Activated B cell treated with CpG ODN at 0.5 μM for 24 hours (primary cell): ENCODE data around the gene MED13. TPM values are rescaled to one million over a fixed set of nuclear protein-coding genes. Genes with fewer than 3 reads are reported as not detected.
A peak's percentile ranks its signal among the peaks of the same experiment; 100 is the strongest.
"Not testable (repeated sequence)": the region's sequence is repeated elsewhere in the genome, so short reads cannot be mapped to it uniquely, and the experiment has no call there.

ENCODE experiments used
- ATAC-seq: fragments of 200-7000 bp; cut with Tn5 transposase; one replicate; pipeline ENCODE4 v1.10.0; 2021; ENCODE audit warnings: low read depth, mild to moderate bottlenecking, moderate library complexity
- CTCF ChIA-PET: fragments of 350-600 bp; sonication (Branson Sonifier 250); formaldehyde crosslinking; loops from one replicate; lab custom pipeline; 2021; ENCODE audit warnings: antibody characterized with exemption; lab: Charles Lee
- POLR2A ChIA-PET: fragments of 350-600 bp; sonication (Branson Sonifier 250); formaldehyde crosslinking; loops from one replicate; lab custom pipeline; 2021; ENCODE audit warnings: antibody characterized with exemption; lab: Charles Lee
- DNase-seq: peaks from one replicate; pipeline ENCODE4 v3.0.0; 2022
- H3K27ac Mint-ChIP-seq: one replicate; pipeline ENCODE4 v1.8.0; 2020; ENCODE audit warnings: mixed read lengths
- H3K27me3 Mint-ChIP-seq: one replicate; pipeline ENCODE4 v1.8.0; 2021; ENCODE audit warnings: mixed read lengths
- H3K36me3 Mint-ChIP-seq: one replicate; pipeline ENCODE4 v1.8.0; 2021; ENCODE audit warnings: low read depth, mixed read lengths
- H3K4me1 Mint-ChIP-seq: one replicate; pipeline ENCODE4 v1.8.0; 2021; ENCODE audit warnings: mixed read lengths
- H3K4me3 Mint-ChIP-seq: one replicate; pipeline ENCODE4 v1.8.0; 2020; ENCODE audit warnings: mild to moderate bottlenecking, mixed read lengths
- H3K9me3 Mint-ChIP-seq: one replicate; pipeline ENCODE4 v1.8.0; 2020; ENCODE audit warnings: mixed read lengths
- intact Hi-C: fragments of 100-400 bp; cut with micrococcal nuclease; formaldehyde crosslinking; loops from one replicate; pipeline ENCODE4 v1.15.1; 2024
- total RNA-seq: library from RNA; stranded (reverse); gene quantifications from 2 replicates; pipeline ENCODE4 v1.2.3, GENCODE V29; 2022
- TF ChIP-seq, protein P1 (sequence below): fragments of 200-600 bp; IDR thresholded peaks from one replicate; pipeline ENCODE4 v1.8.0; 2022; ENCODE audit warnings: antibody characterized with exemption, mild to moderate bottlenecking

MED13 gene
- total RNA-seq, 1 donor from 2014 or later = 101 TPM

DNA sequence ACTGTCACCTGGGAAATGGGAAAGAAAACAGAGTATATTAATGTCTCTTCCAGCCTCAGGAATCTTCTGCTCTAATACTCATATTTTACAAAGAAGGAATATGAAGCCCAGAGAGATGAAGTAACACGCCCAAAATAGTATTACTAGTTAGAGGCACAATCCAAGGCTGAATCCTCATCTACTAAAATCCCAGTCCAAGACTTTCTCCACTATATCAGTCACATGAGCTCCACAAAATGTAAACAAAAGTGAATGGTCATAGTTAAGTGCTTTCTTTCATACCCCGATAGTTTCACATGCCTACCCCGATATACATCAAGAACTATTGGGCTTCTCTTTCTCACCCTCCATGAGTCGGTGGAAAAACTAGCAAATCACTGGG is 138.3 kb downstream of the MED13 start:
- POLR2A ChIA-PET = interaction anchor here (0.8 kb wide), 1 partner anchor 64 kb away, joined by 3 read pairs; no protein-coding TSS in a partner anchor
- intact Hi-C loops = loop anchor here (1.0 kb wide), 1 partner anchor 138 kb away; the partner anchor contains the start of gene MED13
- CTCF ChIA-PET = no interaction called here
- H3K27ac Mint-ChIP-seq = peak overlapping the region; percentile 93
- ATAC-seq (no peak), DNase-seq (no peak)
- peaks cover 17% of the 10 kb centered on the region for H3K4me1 Mint-ChIP-seq
- H3K4me3 Mint-ChIP-seq = peak overlapping the region; percentile 90
- H3K9me3 Mint-ChIP-seq = no peaks in the 10 kb centered on the region
- peaks cover 35% of the 10 kb centered on the region for H3K36me3 Mint-ChIP-seq
- H3K27me3 Mint-ChIP-seq = no peaks in the 10 kb centered on the region
- TF ChIP-seq, protein P1, sequence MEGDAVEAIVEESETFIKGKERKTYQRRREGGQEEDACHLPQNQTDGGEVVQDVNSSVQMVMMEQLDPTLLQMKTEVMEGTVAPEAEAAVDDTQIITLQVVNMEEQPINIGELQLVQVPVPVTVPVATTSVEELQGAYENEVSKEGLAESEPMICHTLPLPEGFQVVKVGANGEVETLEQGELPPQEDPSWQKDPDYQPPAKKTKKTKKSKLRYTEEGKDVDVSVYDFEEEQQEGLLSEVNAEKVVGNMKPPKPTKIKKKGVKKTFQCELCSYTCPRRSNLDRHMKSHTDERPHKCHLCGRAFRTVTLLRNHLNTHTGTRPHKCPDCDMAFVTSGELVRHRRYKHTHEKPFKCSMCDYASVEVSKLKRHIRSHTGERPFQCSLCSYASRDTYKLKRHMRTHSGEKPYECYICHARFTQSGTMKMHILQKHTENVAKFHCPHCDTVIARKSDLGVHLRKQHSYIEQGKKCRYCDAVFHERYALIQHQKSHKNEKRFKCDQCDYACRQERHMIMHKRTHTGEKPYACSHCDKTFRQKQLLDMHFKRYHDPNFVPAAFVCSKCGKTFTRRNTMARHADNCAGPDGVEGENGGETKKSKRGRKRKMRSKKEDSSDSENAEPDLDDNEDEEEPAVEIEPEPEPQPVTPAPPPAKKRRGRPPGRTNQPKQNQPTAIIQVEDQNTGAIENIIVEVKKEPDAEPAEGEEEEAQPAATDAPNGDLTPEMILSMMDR = no peak

DNA sequence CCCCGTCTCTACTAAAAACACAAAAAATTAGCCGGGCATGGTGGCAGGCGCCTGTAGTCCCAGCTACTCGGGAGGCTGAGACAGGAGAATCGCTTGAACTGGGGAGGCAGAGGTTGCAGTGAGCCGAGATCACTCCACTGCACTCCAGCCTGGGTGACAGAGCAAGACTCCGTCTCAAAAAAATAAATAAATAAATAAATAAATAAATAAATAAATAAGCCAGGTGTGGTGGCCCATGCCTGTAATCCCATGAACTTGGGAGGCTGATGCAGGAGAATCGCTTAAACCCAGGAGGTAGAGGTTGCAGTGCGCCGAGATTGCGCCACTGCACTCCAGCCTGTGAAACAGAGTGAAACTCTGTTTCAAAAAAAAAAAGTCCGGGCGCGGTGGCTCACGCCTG is 149.9 kb downstream of the MED13 start:
- CTCF ChIA-PET, H3K9me3 Mint-ChIP-seq: not testable (repeated sequence)

DNA sequence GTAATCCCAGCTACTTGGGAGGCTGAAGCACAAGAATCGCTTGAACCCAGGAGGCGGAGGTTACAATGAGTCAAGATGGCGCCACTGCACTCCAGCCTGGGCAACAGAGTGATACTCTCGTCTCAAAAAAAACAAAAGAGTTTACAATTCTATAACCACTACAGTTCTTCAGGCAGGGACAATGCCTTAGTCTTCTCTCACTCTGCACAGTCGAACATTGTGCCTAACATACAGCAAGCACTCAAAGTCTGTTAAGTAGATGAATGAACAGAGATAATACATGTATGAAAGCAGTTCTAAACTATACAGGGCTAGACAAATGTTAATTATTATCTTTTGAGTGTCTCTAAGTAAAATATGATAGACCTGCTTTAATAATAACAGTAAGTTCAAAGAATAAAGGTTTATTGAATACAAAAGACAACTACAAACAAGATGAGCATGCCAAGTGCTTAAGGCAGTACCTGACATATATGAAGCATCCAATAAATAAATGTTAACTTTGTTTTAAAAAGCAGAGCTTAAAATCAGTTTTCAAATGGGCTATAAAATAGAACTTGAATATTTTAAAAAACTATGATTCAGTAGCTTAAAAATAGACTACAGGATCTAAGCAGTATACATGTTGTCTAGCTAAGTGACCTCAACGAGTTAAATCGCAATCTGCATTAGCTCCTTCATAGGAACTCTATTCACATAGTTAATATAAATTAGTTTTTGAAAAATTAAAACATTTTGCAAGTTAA is 156.6 kb downstream of the MED13 start:
- POLR2A ChIA-PET = no interaction called here
- Mint-ChIP-seq H3K36me3 (peaks cover 48% of the 10 kb centered on the region), H3K9me3 (no peaks in the 10 kb centered on the region), H3K4me3 (no peak overlapping the region), H3K27ac (no peak overlapping the region), H3K4me1 (peaks cover 8% of the 10 kb centered on the region), H3K27me3 (no peaks in the 10 kb centered on the region)
- TF ChIP-seq, protein P1 = no peak
- DNase-seq (no peak), ATAC-seq (no peak)
- intact Hi-C loops = no loop called here
- CTCF ChIA-PET = no interaction called here

More for the DNA sequence above, 149.9 kb downstream of the MED13 start:
- H3K27ac Mint-ChIP-seq, POLR2A ChIA-PET, H3K27me3 Mint-ChIP-seq, ATAC-seq, H3K4me1 Mint-ChIP-seq, DNase-seq, H3K4me3 Mint-ChIP-seq, intact Hi-C loops: not testable (repeated sequence)
- peaks cover 65% of the 10 kb centered on the region for H3K36me3 Mint-ChIP-seq

DNA sequence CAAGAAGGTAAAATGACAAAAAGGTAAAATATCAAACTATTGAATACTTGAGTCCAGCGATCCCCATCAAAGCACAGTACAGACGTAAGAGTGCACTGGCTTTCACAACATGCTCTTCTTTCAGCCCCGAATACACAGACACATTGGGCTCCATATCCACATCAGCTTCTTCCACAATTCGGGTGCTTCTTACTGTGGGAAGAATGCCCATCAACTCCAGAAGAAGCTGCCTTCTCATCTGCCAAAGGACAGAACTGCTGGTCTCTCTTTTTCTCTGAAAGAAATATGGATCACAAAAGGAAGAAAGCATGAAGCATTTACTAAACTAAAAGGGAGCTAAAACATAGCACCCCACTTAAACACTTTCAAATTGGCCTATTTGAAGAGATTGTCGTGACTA is 157.7 kb downstream of the MED13 start:
- no peak overlapping the region for H3K4me3 Mint-ChIP-seq
- TF ChIP-seq, protein P1 = no peak
- peaks cover 9% of the 10 kb centered on the region for H3K4me1 Mint-ChIP-seq
- DNase-seq (no peak), ATAC-seq (no peak)
- intact Hi-C loops = no loop called here
- CTCF ChIA-PET = no interaction called here
- H3K27me3 Mint-ChIP-seq = no peaks in the 10 kb centered on the region
- H3K9me3 Mint-ChIP-seq = no peaks in the 10 kb centered on the region
- no peak overlapping the region for H3K27ac Mint-ChIP-seq
- POLR2A ChIA-PET = interaction anchor here (0.6 kb wide), 1 partner anchor 1815 kb away, joined by 3 read pairs; no protein-coding TSS in a partner anchor
- H3K36me3 Mint-ChIP-seq = peaks cover 52% of the 10 kb centered on the region

DNA sequence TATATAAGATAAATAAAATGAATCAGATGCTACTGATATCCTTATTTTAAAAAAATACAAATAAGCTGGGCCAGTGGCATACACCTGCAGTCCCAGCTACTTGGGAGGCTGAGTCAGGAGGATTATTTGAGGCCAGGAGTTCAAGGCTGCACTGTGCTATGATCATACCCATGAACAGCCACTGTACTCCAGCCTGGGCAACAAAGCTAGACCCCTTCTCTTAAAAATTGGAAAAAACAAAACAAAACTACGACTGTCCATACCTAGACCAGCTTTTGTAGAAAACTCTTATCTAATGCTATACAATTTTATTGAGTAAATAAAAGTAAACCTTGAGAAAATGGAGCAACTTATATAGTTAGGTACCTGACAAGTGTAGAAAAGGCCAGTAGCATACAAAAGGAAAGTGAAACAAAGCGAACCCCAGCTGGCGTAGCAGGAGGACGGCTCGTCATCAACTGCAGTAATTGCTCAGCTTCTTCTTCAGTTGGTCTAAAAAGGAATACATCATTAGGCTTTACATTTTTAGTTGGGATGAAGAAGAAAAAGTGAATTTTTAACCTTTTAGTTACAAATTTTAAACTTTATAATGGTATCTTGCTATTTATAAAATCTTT is 160.9 kb downstream of the MED13 start:
- H3K27ac Mint-ChIP-seq = peak overlapping the region; percentile 53
- H3K9me3 Mint-ChIP-seq = no peaks in the 10 kb centered on the region
- peaks cover 9% of the 10 kb centered on the region for H3K4me1 Mint-ChIP-seq
- DNase-seq = no peak
- no peaks in the 10 kb centered on the region for H3K27me3 Mint-ChIP-seq
- H3K4me3 Mint-ChIP-seq = peak overlapping the region; percentile 48
- intact Hi-C loops = no loop called here
- TF ChIP-seq, protein P1 = no peak
- ATAC-seq = peak; percentile 79
- POLR2A ChIA-PET = interaction anchor here (0.8 kb wide), 2 partner anchors 41 to 160 kb away, joined by 3 read pairs; partner anchors contain the start of gene BRIP1
- CTCF ChIA-PET = no interaction called here
- H3K36me3 Mint-ChIP-seq = peaks cover 49% of the 10 kb centered on the region
